Measurements from ENCODE around the gene PISD. TPM values are rescaled to one million over a fixed set of nuclear protein-coding genes. Genes with fewer than 3 reads are reported as not detected.
"Not testable (repeated sequence)": the region's sequence is repeated elsewhere in the genome, so short reads cannot be mapped to it uniquely, and the experiment has no call there.

PISD gene
- total RNA-seq, 1 donor from 2014 or later, result 28.2 TPM

DNA sequence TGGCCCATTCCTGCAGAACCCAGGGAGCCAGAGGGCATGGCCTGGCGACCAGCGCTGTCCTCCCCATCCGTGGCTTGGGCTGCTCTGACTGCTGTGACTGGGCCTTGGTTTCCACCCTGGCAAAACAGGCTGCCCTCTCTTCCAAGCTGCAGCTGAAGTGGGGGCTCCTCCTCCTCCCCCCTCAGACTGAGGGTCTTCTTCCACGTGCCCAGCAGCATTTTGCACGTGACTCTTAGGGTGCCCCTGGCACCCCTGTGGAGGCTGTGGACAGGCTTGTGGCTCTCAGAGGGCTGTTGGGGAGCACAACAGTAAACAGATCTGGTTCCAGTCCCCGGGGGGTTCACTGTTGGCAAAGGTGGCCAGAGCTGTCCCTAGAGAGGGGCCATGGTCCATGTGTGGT is 51.4 kb downstream of the PISD start:
- intact Hi-C loops (cut with micrococcal nuclease), result no loop called here

DNA sequence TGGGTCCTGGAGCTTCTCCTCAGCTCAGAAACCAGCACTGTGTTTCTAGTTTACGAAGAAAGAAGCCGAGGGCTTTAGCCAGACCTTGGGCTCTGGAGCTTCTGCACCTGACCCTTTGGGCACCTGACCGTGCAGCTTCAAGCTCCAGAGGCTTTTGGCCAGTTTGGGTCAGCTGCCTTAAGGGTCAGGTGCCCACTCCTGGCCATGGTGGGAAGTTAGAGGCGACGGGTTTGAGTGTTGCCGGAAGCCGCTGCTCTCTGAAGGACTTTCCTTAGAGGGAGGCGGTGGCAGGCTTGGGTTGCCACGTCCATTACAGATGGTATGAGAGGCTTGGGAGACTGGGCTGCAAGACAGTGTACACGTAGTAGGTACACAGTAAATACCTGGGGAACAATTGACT is 52.3 kb downstream of the PISD start:
- intact Hi-C loops (cut with micrococcal nuclease), result no loop called here

- intact Hi-C loops (cut with micrococcal nuclease), result no loop called here
Measured at GRCh38 chr22:31607696-31608095, 54.3 kb downstream of the PISD start.

GRCh38 chr22:31605851-31606585 is 56.0 kb downstream of the PISD start:
- intact Hi-C loops (cut with micrococcal nuclease), result no loop called here

- intact Hi-C loops (cut with micrococcal nuclease), result no loop called here
Measured at GRCh38 chr22:31604746-31605705, 57.0 kb downstream of the PISD start.

DNA sequence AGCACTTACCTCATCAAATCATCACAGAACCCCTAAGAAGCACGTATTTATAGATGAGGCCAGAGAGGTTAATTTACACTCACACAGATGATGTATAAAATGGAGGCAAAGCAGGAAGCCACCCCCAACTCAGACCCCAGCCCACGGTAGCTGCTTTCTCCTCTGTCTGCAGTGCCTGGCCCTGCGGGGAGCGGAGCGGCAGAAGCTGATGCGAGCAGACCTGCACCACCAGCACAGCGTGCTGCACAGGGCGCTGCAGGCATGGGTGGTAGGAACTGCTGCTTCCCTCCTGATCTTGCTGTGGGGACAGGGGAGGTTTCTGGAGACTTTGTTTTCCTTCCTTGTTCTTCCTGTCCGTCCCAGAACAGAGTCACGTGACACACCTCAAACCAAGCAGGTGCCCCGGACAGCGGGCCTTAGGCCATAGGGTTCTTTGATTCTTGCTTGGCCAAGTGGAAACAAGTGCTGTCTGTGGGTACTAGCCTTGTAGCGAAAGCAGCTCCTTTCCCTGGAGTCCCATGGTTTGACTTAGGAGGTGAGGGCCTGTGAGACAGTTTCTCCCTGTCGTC is 57.8 kb downstream of the PISD start:
- intact Hi-C loops (cut with micrococcal nuclease), result no loop called here

DNA sequence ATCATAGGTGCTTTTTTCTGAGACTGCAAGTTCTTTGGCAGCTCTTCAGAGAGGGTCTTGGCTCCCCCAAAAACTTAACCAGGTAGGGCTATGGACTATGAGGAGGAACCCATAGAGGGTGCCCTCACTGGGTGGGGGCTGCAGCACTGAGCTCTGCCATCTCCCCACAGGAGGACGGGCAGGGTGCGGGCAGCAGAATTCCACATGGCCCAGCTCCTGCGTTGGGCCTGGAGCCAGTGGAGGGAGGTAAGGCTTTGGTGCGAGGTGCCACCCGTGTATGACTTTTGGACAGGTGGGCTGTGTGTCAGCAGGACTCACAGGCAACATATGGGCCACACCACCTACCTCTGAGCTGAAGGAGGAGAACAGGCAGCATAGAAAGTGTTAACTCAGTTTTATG is 58.4 kb downstream of the PISD start:
- intact Hi-C loops (cut with micrococcal nuclease), result no loop called here

GRCh38 chr22:31603081-31603525 is 58.9 kb downstream of the PISD start:
- intact Hi-C loops (cut with micrococcal nuclease), result no loop called here

DNA sequence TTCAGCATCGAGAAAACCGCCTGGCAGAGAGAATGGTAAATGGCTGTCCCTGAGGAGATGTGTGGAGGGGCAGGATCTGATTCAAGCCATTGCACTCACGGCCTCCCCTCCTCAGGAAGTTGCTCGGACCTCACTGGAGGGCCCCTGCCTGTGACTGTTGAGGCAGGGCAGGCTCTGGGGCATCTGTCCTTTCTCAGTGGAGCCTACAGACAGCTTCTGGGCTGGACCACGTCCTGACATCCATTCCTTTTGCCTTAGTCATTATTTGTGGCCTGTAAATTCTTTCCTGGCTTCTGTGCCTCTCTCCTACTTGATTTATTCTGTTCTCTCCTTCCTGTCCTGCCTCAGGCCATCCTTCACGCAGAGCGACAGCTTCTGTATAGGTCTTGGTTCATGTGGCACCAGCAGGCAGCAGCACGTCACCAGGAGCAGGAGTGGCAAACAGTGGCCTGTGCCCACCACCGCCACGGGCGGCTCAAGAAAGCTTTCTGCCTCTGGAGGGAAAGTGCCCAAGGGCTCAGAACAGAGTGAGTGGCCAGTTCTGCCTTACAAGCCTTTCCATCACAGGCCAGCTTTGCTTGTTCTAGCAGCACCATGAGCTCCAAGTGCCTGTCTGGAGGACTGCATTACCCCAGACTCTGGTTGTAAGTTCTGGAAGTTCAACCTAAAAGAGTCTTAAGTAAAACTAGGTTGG is 59.6 kb downstream of the PISD start:
- intact Hi-C loops (cut with micrococcal nuclease), result no loop called here

DNA sequence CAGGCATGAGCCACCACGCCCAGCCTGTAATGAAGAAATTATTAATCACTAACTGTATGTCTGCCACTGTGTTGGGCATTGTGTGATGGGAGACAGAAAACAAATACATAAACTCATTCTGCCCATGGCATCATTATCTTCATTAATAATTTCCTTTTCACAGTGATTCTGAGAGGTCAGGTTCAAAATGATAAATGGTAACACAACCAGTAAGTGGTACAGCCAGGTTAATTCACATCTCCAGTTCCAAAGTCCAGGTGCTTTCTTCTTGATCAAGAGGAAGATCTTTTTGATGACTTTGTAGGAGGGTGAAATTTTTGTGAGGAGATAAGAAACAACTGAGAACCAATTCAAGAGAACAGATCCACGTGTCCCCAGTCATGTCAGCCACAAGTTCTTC is 66.7 kb downstream of the PISD start:
- intact Hi-C loops (cut with micrococcal nuclease), result no loop called here

DNA sequence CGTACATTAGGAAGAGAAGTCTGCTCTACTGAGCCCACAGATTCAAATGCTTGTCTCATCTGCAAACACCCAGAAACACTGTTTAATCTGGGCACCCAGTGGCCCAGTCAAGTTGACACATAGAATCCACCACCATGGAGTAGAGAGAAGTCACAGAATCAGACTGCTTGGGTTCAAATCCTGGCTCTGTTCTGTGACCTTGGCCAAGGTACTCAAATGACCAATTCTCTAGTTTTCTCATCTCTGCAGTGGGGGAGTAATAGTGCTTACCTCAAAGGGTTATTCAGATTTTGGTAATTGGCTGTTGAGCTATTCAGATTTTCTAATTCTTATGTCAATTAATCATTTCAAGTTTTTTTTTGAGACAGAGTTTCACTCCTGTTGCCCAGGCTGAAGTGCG is 71.9 kb downstream of the PISD start:
- intact Hi-C loops (cut with micrococcal nuclease), result not testable (repeated sequence)

DNA sequence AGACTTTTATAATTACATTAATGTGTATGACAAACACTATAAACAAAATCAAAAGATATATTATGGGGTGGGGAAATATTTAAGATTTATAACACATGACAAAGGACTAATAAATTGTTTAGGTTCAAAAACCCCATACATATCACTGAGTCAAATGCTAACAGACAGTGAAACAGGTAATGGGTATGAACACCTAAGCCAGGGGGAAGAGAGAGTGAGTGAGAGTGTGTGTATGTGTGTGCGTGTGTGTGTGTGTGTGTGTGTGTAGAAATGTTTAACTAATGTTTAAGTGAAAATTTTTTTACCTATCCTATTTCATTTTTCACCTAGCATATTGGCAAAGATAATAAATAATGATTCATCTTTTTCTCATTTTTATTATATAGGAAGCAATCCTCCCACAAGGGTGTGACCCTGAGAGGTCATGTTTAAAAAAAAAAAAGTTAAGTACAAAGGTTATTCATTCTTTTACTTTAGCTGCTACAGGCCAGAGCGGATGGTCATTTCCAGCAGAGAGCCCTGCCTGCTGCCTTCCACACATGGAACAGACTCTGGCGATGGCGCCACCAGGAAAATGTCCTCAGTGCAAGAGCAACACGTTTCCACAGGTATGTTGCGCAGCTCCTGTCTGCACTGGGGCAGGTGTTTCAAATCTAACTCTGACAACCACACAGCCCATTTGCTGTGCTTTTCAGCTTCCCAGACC is 72.9 kb downstream of the PISD start:
- intact Hi-C loops (cut with micrococcal nuclease), result loop anchor here (10.0 kb wide), 2 partner anchors 46 to 94 kb away; partner anchors contain the start of gene SFI1

DNA sequence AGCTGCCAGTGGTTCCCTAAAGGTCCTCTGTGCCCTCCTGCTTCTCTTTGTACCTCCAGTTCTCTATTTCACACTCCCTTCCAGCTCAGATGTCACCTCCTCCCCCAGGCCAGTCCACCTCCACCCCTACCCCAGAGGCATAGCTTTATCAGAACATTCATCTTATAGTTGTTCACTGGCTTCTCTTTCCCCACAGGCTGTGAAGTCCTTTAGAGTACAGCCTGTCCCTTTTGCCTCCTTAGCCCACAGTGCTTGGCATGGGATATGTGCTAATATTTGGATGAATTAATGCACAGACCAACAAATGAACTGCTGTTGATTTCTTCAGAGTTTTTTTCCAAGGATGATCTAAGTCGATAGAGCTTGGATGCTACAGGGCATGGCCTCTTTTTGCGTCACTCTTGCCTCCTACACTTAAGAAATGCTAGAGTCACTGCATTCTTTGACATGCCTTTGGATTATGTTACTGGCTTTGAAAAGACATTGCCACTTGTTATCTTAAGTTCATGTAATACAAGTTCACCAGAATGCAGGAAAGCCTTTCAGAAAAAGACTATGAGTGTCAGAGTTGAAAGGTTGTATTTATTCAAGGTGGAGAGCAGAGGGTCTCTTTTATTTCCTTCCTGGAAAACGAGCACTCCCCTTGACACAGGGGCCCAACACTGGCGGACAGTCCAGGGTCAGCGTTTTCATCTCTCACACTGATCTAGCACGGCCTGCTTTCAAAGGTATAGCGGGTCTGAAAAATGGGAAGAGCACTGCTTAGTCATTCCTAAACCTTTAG is 75.7 kb downstream of the PISD start:
- intact Hi-C loops (cut with micrococcal nuclease), result loop anchor here (10.0 kb wide), 2 partner anchors 48 to 92 kb away; partner anchors contain the start of gene SFI1

DNA sequence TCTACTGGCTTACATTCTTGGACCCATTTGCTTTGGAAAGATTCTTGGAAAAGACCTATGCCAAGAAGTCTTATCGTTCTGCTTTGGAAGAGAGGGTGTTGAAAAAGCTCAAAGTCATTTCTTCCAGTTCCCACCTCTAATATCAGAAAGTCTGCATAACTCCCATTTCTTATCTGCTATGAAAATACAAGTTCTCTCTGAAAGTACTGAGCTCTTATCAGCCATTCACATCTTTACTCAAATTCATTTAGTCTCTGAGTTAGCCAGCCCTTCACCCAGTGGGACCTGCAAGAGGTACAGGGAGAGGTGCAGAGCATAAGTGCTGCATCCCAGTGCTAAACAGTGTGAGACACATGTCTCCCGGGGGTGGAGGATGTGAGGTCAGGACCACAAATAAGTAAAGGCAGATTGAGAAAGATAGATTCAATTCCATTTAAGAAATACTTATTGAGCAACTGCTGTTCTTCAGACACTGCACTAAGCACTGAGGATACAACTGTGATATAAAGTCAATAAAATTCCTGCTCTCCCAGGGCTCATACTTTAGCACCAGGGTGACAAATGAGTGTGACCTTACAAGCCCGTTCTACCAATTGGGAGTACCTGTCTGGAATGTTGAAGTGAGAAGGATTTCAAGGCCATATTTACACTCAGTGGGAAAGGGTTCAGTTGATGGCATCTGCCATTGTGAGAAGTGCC is 76.7 kb downstream of the PISD start:
- intact Hi-C loops (cut with micrococcal nuclease), result loop anchor here (10.0 kb wide), 2 partner anchors 49 to 91 kb away; partner anchors contain the start of gene SFI1

GRCh38 chr22:31584804-31585160 is 77.2 kb downstream of the PISD start:
- intact Hi-C loops (cut with micrococcal nuclease), result loop anchor here (10.0 kb wide), 2 partner anchors 50 to 90 kb away; partner anchors contain the start of gene SFI1

- intact Hi-C loops (cut with micrococcal nuclease), result loop anchor here (10.0 kb wide), 2 partner anchors 51 to 89 kb away; partner anchors contain the start of gene SFI1
Measured at GRCh38 chr22:31583861-31584485, 78.0 kb downstream of the PISD start.

- intact Hi-C loops (cut with micrococcal nuclease), result loop anchor here (10.0 kb wide), 2 partner anchors 55 to 85 kb away; partner anchors contain the start of gene SFI1
Measured at GRCh38 chr22:31579835-31580242, 82.2 kb downstream of the PISD start.

- intact Hi-C loops (cut with micrococcal nuclease), result no loop called here
Measured at GRCh38 chr22:31578171-31578570, 83.8 kb downstream of the PISD start.
